ENCODE measurements around the gene HIPK3.

The HIPK3 gene

GRCh38 chr11:33384220-33384619, 127.0 kb downstream of the HIPK3 start:
- no peak for TF ChIP-seq Cebpa-rat (IDR thresholded peaks at IDR 0.05)
- Histone ChIP-seq H3K9me3 (peaks cover 19% of the 10 kb centered on the region), H3K4me1 (peaks cover 21% of the 10 kb centered on the region), H3K4me2 (no peak overlapping the region), H3K36me3 (no peaks in the 10 kb centered on the region), H4K20me1 (no peaks in the 10 kb centered on the region), H3K27ac (no peak overlapping the region), H3K27me3 (peaks cover 7% of the 10 kb centered on the region; the same call in 1 of the 2 replicates), H3K4me3 (no peak overlapping the region), H3K9ac (no peak overlapping the region)

GRCh38 chr11:33387581-33387980, 130.4 kb downstream of the HIPK3 start:
- 0 out of 2 replicates have a peak overlapping the region, but pooled peaks have one; percentile 1 for H3K27ac ChIP-seq
- peak overlapping the region; percentile 50 for H3K4me2 ChIP-seq
- H4K20me1 ChIP-seq = no peaks in the 10 kb centered on the region
- no peak overlapping the region for H3K9ac ChIP-seq
- H3K4me3 ChIP-seq = no peak overlapping the region
- H3K36me3 ChIP-seq = no peaks in the 10 kb centered on the region
- no peaks in the 10 kb centered on the region for H3K27me3 ChIP-seq
- H3K4me1 ChIP-seq = peaks cover 22% of the 10 kb centered on the region
- no peak for TF ChIP-seq Cebpa-rat (IDR thresholded peaks at IDR 0.05)
- H3K9me3 ChIP-seq = peaks cover 19% of the 10 kb centered on the region

- TF ChIP-seq Cebpa-rat (IDR thresholded peaks at IDR 0.05) = no peak
- H4K20me1 ChIP-seq = no peaks in the 10 kb centered on the region
- H3K27ac ChIP-seq = 0 out of 2 replicates have a peak overlapping the region, but pooled peaks have one; percentile 1
- peaks cover 22% of the 10 kb centered on the region for H3K4me1 ChIP-seq
- no peaks in the 10 kb centered on the region for H3K27me3 ChIP-seq
- H3K9me3 ChIP-seq = peaks cover 19% of the 10 kb centered on the region
- H3K4me3 ChIP-seq = no peak overlapping the region
- H3K4me2 ChIP-seq = peak overlapping the region; percentile 50
- no peaks in the 10 kb centered on the region for H3K36me3 ChIP-seq
- no peak overlapping the region for H3K9ac ChIP-seq
These were observed 130.8 kb downstream of the HIPK3 start for GRCh38 chr11:33387996-33388395.

- no peaks in the 10 kb centered on the region for H4K20me1 ChIP-seq
- H3K27ac ChIP-seq = no peak overlapping the region
- H3K4me2 ChIP-seq = peak overlapping the region; percentile 50
- no peaks in the 10 kb centered on the region for H3K36me3 ChIP-seq
- no peaks in the 10 kb centered on the region for H3K27me3 ChIP-seq
- peaks cover 22% of the 10 kb centered on the region for H3K4me1 ChIP-seq
- TF ChIP-seq Cebpa-rat (IDR thresholded peaks at IDR 0.05) = no peak
- peaks cover 19% of the 10 kb centered on the region for H3K9me3 ChIP-seq
- H3K4me3 ChIP-seq = no peak overlapping the region
- H3K9ac ChIP-seq = no peak overlapping the region
These were observed 131.8 kb downstream of the HIPK3 start for GRCh38 chr11:33388793-33389525.

- Histone ChIP-seq H3K27me3 (no peaks in the 10 kb centered on the region), H3K27ac (no peak overlapping the region), H3K4me1 (peaks cover 22% of the 10 kb centered on the region), H3K36me3 (no peaks in the 10 kb centered on the region), H3K9me3 (peaks cover 19% of the 10 kb centered on the region), H3K9ac (no peak overlapping the region), H4K20me1 (no peaks in the 10 kb centered on the region), H3K4me2 (no peak overlapping the region), H3K4me3 (no peak overlapping the region)
- no peak for TF ChIP-seq Cebpa-rat (IDR thresholded peaks at IDR 0.05)
These were observed 132.5 kb downstream of the HIPK3 start for GRCh38 chr11:33389635-33390034.

GRCh38 chr11:33390944-33391892, 134.0 kb downstream of the HIPK3 start:
- H3K27ac ChIP-seq = no peak overlapping the region
- H4K20me1 ChIP-seq = no peaks in the 10 kb centered on the region
- no peak for TF ChIP-seq Cebpa-rat (IDR thresholded peaks at IDR 0.05)
- H3K4me2 ChIP-seq = no peak overlapping the region
- no peak overlapping the region for H3K4me3 ChIP-seq
- no peaks in the 10 kb centered on the region for H3K36me3 ChIP-seq
- H3K27me3 ChIP-seq = no peaks in the 10 kb centered on the region
- no peak overlapping the region for H3K9ac ChIP-seq
- peaks cover 22% of the 10 kb centered on the region for H3K4me1 ChIP-seq
- peaks cover 8% of the 10 kb centered on the region for H3K9me3 ChIP-seq

GRCh38 chr11:33391893-33392251, 134.7 kb downstream of the HIPK3 start:
- Histone ChIP-seq H3K4me3 (no peak overlapping the region), H3K4me2 (no peak overlapping the region), H3K9me3 (peaks cover 2% of the 10 kb centered on the region; the same call in 1 of the 2 replicates), H3K27me3 (no peaks in the 10 kb centered on the region), H3K9ac (no peak overlapping the region), H3K36me3 (no peaks in the 10 kb centered on the region), H3K27ac (no peak overlapping the region), H3K4me1 (peaks cover 22% of the 10 kb centered on the region), H4K20me1 (no peaks in the 10 kb centered on the region)
- TF ChIP-seq Cebpa-rat (IDR thresholded peaks at IDR 0.05) = no peak

GRCh38 chr11:33394431-33395109, 137.4 kb downstream of the HIPK3 start:
- Histone ChIP-seq H3K9ac (no peak overlapping the region), H3K27ac (no peak overlapping the region), H3K36me3 (no peaks in the 10 kb centered on the region), H4K20me1 (no peaks in the 10 kb centered on the region), H3K4me3 (no peak overlapping the region), H3K9me3 (no peaks in the 10 kb centered on the region), H3K27me3 (no peaks in the 10 kb centered on the region), H3K4me2 (no peak overlapping the region), H3K4me1 (no peaks in the 10 kb centered on the region)
- no peak for TF ChIP-seq Cebpa-rat (IDR thresholded peaks at IDR 0.05)

- Histone ChIP-seq H3K27me3 (no peaks in the 10 kb centered on the region), H3K4me1 (no peaks in the 10 kb centered on the region), H3K9ac (no peak overlapping the region), H3K4me2 (no peak overlapping the region), H3K36me3 (no peaks in the 10 kb centered on the region), H3K4me3 (no peak overlapping the region), H4K20me1 (no peaks in the 10 kb centered on the region), H3K27ac (no peak overlapping the region), H3K9me3 (no peaks in the 10 kb centered on the region)
- TF ChIP-seq Cebpa-rat (IDR thresholded peaks at IDR 0.05) = 0 out of 2 replicates have a peak, but pooled peaks have one; percentile 50
These were observed 139.2 kb downstream of the HIPK3 start for GRCh38 chr11:33396361-33396760.

Measured in BLaER1 (cell line).